Cortex of kidney (tissue), 1 donor: ENCODE results near the gene ZNF384.

Source experiments
- DNase-seq: peaks from one replicate; lab custom pipeline; 2025; lab: John Stamatoyannopoulos, UW

Gene ZNF384

GRCh38 chr12:6620137-6620884, 68.9 kb downstream of the ZNF384 start:
- DNase-seq = no peak

- no peak for DNase-seq
These were observed 70.5 kb downstream of the ZNF384 start for GRCh38 chr12:6618483-6619225.
